Stimulated activated naive CD4-positive, alpha-beta T cell treated with Interleukin-2 at 50 U/mL for 16 hours (primary cell): ENCODE measurements around the gene IGHMBP2.

Experiments used
- DNase-seq: peaks from one replicate; lab custom pipeline; 2025; lab: John Stamatoyannopoulos, UW

The IGHMBP2 gene

GRCh38 chr11:68927280-68928135, 23.8 kb downstream of the IGHMBP2 start:
- no peak for DNase-seq

DNA sequence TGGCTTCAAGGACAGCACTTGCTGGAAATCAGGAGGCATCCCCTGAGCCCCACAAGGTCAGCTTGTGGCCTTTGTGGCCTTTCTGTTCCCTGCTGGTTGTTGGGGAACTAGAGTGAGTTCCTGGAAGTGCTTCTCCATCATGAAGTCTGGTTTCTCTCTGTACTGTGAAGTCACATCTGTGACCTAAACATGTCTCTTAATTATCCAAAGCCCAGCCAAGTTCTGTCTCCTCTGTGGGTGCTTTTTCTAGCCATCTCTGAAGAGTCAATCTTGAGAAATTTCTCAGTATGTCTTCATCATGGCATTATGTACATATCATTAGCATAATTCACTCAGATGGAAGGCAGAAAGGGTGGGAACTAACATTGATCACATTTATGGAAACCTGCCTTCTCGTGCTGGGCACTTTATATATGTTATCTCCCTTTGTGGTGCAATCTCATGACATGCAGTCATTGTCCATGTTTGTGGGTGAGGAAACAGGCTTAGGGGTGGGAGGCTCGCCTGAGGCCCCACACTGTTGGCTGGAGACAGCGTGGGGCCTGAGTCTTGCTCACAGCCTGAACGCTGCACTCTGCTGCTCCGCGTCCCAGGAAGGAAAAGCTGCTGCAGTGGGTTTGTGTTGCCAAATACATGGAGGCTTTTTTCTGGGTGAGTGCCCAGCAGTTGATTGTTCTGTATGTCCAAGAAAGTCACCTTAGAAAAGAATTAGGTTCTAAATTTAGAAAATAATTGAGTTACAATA, 24.6 kb downstream of the IGHMBP2 start:
- no peak for DNase-seq

DNA sequence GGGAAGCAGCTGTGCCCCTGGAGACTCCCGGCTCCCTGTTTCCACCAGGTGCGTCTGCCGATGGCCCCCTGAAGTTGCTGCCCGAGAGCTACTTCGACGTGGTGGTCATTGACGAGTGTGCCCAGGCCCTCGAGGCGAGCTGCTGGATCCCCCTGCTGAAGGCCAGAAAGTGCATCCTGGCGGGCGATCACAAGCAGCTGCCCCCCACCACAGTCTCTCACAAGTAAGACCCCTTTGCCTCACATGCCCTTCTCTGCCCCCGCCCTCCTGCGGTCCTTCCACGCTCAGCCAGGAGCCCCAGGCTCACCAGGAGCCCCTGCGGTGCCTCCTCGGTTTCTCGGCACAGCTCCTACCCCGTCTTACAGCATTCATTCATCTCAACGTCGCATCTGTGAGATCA, 25.4 kb downstream of the IGHMBP2 start:
- no peak for DNase-seq

- no peak for DNase-seq
Observed at GRCh38 chr11:68929706-68930570, 26.2 kb downstream of the IGHMBP2 start.

DNA sequence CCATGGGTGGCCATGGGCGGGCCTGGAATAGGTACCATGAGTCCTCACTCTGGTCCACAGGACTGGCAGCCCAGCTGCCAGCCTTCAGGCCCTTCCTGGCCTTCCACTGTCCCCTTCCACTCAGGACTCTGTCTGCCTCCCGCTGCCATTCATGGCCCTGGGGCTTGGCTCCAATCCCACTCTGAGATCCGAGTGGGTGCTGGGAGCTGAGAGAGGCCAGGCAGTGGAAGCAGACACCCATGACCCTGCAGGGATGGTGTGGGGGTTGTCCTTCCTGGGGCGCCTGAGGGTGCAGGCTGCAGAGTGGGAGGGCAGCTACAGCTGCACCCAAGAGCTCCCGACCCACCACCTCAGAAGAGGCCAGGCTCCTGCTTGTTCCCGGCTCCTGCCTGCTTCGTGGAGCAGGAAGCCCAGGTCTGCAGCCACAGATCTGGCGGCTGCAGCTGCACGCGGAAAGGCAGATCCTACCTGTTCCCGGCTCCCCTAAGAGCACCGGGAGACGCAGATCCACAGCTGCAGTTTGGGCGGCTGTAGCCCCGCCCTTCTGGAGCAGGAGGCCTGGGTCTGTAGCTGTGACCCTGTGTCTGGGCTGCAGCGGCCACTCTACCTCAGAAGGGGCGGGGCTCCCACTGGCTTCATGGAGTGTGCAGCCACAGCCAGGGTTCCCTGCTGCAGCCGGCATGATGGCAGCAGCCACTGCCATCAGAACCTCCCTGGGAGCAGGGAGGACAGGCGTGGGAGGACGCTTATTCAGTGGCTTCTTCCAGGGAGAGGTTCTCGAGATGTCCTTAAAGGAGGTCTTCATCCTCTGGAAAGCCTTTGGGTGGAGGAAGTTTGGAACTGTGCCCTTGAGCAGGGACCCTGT, 27.5 kb downstream of the IGHMBP2 start:
- no peak for DNase-seq

- no peak for DNase-seq
Observed at GRCh38 chr11:68931911-68932310, 28.2 kb downstream of the IGHMBP2 start.

DNA sequence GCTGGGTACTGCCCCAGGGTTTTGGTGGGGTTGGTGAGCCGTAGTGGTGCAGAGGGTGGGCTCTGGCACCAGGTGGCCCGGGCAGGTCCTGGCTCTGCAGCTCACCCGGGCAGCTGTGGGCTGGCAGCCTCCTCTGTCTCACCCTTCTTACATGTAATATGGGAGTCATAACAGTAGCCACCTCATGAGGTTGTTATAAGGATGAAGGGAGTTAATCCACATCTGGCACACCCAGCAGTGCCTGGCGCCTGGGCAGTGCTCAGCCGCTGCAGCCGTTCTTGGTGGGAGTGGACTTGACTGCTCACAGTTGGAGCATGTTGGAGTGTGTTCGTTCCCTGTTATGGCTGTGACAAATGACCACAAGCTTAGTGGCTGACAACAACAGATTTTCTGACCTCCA, 28.7 kb downstream of the IGHMBP2 start:
- DNase-seq: no peak

DNA sequence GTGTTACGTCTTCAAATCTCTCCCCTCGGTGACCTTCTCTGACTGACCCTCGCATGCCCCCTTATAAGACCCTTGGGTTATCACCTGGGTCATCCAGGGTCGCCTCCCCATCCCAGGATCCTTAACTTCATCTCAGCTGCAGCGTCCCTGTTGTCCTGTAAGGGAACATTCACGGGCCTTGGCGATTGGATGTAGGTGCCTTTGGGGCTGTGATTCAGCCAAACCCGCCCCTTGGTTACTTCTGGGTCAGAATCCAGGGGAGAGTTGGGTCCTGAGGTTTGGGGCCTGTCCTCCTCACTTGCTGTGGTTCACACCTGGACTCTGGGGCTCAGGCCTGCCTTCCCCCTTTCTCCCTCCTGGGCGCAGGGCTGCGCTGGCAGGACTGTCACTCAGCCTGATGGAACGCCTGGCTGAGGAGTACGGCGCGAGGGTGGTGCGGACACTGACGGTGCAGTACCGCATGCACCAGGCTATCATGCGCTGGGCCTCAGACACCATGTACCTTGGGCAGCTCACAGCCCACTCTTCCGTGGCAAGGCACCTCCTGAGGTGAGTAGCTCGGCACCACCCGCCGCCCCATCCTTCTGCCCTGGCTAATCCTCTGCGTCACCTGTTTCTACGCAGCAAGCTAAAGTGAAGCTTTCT, 29.4 kb downstream of the IGHMBP2 start:
- no peak for DNase-seq

DNA sequence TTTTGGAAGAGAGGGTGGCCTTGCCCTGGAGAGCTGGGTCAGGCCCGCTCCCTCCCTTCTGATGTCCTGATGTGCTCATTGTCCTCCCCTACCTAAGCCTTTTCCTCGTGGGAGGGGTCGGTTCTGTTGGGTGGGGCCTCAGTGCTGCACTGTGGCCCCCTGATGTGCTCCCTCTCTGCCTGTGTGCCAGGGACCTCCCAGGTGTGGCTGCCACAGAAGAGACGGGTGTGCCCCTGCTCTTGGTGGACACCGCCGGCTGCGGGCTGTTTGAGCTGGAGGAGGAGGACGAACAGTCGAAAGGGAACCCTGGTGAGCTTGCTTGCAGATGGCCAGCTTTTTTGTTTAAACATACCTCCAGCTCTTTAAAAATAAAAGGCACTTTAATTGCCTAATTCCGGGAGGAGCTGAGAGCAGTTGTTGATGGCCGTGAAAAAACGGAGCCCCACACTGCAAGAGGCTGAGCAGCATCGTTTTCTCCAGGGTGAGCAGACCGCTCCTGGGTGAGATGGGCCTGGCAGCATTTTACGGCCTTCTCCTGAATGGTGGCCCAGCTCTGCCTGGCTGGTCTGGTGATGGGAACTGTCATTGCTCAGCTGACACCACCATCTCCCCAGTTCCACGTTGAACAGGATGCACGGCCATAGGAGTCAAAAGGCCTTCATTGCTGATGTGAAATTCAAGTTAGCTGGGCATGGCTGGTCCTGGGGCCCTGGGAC, 30.1 kb downstream of the IGHMBP2 start:
- no peak for DNase-seq

- DNase-seq: no peak
Observed at GRCh38 chr11:68934321-68934645, 30.6 kb downstream of the IGHMBP2 start.

DNA sequence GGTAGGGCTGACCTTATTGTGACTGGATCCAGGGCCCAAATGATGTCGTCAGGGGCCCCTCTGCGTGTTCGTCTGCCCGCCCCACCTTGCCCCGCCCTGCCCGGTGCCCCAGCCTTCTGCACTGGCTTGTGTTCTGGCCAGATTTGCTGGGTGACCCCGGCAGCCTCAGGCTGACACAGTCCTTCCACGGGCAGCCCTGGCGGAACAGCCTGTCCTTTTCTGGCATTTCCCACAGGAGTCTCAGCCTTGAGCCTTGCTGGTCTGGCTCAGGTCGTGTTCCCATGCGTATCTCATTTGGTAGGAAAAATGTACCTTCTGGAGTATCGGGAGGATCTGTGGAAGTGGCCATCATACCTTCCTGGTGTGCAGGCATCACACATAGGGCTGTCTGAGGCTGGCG, 31.0 kb downstream of the IGHMBP2 start:
- DNase-seq: no peak

- no peak for DNase-seq
Observed at GRCh38 chr11:68935066-68935465, 31.4 kb downstream of the IGHMBP2 start.

DNA sequence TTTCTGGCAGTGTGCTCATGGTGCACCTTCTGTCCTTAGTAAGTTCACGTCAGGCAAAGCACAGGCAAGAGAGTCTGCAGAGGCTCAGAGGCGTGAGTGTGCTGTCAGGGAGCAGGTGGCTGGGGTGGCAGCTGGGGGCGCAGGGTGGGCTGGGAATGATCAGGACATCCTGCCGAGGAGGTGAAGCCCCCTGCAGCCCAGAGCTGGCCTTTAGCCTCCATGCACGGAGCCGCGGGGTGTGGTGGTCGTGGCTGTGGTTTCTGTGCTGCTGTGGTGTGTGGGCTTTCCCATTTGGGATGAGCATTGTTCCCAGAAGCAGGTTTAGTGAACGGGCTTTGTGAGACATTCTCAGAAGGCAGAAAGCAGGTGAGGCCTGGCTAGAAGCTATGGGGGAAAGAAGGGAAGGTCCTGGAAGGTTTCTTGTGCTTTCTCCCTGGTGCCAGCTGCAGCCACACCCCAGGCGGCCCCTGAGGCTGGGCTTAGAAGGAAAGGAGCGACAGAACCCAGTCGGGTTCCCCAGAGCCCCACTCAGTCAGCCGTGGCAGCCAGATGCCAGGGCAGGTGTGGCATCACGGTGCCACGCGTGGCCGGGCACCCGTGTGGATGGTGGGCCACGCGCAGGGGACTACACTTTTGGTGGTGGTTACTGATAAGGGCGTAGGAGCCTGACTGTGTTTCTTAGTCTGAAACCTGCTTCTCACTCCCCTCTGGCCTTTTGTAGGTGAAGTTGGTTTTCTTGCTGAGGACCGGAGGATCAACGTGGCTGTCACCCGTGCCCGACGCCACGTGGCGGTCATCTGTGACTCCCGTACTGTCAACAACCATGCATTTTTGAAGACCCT, 32.0 kb downstream of the IGHMBP2 start:
- no peak for DNase-seq

GRCh38 chr11:68936358-68936636, 32.6 kb downstream of the IGHMBP2 start:
- no peak for DNase-seq

- DNase-seq: no peak
Observed at GRCh38 chr11:68936676-68937620, 33.3 kb downstream of the IGHMBP2 start.

GRCh38 chr11:68938088-68938487, 34.4 kb downstream of the IGHMBP2 start:
- DNase-seq: no peak

- DNase-seq: no peak
Observed at GRCh38 chr11:68938816-68939582, 35.3 kb downstream of the IGHMBP2 start.
